Esophagus mucosa (tissue), 1 donor: ENCODE measurements around the gene GUCY2C. TPM values are rescaled to one million over a fixed set of nuclear protein-coding genes. Genes with fewer than 3 reads are reported as not detected.

Source experiments
- ATAC-seq: fragments of 200-7000 bp; cut with Tn5 transposase; one replicate; pipeline ENCODE4 v1.9.1; 2020
- total RNA-seq: library from RNA; stranded (reverse); gene quantifications from one replicate; pipeline ENCODE4 v1.2.4, GENCODE V29; 2023
- donor health status: DM: yes; HTN: yes; CAD: no.

GUCY2C gene
- total RNA-seq, 1 donor from 2014 or later, result 0.20 TPM

DNA sequence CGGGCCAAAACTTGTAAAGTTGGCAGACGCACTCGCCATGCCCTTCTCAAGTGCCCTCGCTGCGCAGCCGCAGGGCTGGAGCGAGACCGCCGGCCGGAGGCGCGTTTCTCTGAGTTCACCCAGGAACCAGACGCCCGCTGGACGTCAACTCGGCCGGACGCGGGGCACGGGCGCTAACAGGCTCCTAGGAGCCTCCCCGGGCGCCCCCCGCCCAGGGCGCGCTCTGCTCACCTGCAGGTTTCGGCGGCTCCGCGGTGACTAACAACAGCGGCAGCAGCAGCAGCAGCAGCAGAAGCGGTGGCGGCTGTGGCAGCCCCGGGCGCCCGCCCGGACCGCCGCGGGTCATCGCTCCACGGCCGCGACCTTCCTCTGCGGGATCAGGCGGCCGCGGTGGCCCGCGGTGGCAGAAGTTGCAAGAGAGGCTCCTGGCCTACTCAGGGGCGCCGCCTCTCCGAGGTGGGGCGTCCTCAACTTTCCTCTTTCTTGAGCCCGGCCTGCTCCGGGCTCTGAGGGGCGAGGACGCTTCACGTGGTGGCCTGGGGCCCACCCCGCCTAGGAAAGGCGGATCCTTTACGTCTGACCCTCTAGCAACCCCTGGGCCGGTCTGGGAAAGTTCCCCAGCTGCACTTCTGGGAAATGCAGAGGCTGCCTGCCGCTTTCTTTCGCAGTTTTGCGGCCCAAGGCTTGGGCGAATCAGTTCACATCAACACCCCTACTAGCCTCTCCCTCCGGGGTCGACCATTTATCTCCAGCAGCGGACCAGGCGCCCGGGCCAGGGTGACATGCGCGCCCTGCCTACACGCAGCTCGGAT lies 128.8 kb downstream of the GUCY2C start, which contains the start of gene PLBD1:
PLBD1 (minus strand) TSS at position 533 of the 812 bp plus-strand sequence; CDS start at position 346, 187 bp downstream.
- peak; percentile 78 for ATAC-seq

DNA sequence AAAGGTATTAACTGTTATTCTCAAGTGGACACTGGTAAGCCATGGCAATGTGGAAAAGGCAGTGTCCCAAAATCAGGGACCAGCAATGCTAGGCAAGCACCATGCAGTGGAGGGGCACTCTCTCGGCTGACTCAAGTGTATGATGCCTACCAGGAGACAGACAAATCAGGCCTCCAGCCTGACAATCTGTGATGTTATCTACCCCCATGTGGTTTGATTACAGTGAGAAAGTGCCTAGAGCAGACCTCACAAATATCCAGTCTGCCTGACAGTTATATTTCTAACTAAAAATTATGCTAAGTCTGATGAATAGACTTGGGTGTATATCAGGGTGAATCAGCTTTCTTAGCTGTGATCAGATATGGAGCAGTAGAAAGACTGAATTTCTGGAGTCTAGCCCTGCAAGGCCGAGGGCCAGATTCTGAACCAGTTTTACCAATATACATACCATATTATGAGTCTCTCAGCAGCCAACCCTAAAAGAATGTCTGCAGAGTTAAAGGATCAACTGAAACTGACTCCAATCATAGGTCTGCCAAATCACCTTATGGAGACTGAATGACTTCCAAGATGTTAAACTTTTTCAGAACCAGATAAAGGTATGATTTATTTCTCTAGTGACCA lies 132.0 kb downstream of the GUCY2C start:
- peak; percentile 76 for ATAC-seq

GRCh38 chr12:14563046-14563445 lies 133.4 kb downstream of the GUCY2C start:
- ATAC-seq, result no peak

Other genes starting within 250 kb of the GUCY2C start
- 56.5 TPM for gene PLBD1, start 128.7 kb downstream of the GUCY2C start, total RNA-seq
- gene WBP11, start 106.9 kb upstream of the GUCY2C start, total RNA-seq, result 28.5 TPM
- gene C12orf60, start 107.1 kb upstream of the GUCY2C start, total RNA-seq, result 0.76 TPM
- gene SMCO3, start 117.6 kb upstream of the GUCY2C start, total RNA-seq, result not detected
- 0.08 TPM for gene ART4, start 146.9 kb upstream of the GUCY2C start, total RNA-seq
- gene MGP, start 189.3 kb upstream of the GUCY2C start, total RNA-seq, result 16.7 TPM
- gene ERP27, start 241.9 kb upstream of the GUCY2C start, total RNA-seq, result 4.5 TPM